Measurements from ENCODE around the gene SH2D3A.

SH2D3A gene

DNA sequence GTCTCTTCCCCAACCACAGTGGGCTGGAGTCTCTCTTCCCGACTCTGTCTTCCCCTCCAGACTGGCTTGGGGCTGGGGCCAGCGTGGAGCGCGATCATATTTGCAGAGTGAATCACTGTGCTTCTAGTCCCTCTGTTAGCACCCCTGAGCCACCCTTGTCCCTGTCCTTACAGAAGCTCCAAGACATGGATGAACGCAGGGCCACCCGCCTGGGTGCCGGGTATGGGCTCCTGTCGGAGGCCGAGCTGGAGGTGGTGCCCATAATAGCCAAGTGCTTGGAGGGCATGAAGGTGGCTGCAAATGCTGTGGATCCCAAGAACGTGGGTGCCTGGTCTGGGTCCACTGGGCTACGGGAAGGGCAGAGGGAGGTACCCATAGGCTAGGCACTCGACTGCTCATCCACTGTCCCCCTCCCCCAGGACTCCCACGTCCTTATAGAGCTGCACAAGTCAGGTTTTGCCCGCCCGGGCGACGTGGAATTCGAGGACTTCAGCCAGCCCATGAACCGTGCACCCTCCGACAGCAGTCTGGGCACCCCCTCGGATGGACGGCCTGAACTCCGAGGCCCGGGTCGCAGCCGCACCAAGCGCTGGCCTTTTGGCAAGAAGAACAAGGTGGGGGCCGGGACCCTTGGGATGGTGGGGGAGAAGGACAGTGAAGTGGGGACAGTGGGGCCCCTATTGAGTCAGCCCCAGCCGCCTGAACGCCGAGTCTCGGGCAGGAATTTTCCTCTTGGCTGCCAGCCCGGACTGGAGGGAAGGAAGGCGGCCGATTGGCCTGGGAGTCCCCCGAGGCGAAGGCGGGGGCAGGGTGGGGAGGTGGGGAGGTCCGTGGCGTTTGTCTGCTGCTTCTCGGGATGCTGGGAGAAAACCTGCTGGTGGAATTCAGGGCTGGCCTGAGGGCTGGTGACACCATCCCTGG, 22.6 kb downstream of the SH2D3A start:
- TF ChIP-seq, protein P1, sequence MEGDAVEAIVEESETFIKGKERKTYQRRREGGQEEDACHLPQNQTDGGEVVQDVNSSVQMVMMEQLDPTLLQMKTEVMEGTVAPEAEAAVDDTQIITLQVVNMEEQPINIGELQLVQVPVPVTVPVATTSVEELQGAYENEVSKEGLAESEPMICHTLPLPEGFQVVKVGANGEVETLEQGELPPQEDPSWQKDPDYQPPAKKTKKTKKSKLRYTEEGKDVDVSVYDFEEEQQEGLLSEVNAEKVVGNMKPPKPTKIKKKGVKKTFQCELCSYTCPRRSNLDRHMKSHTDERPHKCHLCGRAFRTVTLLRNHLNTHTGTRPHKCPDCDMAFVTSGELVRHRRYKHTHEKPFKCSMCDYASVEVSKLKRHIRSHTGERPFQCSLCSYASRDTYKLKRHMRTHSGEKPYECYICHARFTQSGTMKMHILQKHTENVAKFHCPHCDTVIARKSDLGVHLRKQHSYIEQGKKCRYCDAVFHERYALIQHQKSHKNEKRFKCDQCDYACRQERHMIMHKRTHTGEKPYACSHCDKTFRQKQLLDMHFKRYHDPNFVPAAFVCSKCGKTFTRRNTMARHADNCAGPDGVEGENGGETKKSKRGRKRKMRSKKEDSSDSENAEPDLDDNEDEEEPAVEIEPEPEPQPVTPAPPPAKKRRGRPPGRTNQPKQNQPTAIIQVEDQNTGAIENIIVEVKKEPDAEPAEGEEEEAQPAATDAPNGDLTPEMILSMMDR (IDR thresholded peaks at IDR 0.05; ENCODE audit: low read depth, low read length): no peak
- H3K4me3 ChIP-seq (replicated peaks in 1 of 2; ENCODE audit: low read depth in 2 of 2, low read length in 2 of 2): peak overlapping the region; percentile 8 to 21
- peak; percentile 91 to 92 for DNase-seq (ENCODE audit: low read depth in 2 of 2)

DNA sequence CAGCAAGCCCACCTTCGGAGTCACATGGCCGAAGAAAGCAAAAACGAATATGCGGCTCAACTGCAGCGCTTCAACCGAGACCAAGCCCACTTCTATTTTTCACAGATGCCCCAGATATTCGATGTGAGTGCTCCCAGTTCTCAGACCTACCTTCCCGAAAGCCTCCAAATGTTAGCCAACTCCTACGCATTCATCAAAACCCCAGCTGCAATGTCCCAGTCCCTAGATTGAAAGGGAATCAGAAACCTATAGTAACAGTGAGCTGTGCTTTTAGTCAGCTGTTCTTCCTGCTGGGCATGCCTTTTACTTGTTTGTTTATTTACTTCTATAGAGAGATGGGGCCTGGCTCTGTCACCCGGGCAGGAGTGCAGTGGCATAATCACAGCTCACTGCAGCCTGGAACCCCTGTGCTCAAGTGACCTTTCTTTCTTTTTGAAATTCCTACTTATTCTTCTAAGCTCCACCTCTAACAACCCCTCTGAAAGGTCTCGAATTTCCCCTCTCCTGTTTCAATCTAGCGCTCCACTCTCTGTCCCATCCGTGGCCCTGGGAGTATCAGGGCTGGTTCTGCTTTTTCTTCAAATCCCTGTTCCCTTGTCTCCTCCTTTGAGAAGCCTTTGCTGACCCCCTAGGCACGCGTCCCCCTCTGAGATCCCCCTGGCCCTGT, 23.4 kb downstream of the SH2D3A start:
- DNase-seq (ENCODE audit: low read depth in 2 of 2): peak in 1 of 2 donors; percentile 26
- H3K4me3 ChIP-seq (replicated peaks in 1 of 2; ENCODE audit: low read depth in 2 of 2, low read length in 2 of 2): no peak overlapping the region
- TF ChIP-seq, protein P1 (IDR thresholded peaks at IDR 0.05; ENCODE audit: low read depth, low read length): no peak

DNA sequence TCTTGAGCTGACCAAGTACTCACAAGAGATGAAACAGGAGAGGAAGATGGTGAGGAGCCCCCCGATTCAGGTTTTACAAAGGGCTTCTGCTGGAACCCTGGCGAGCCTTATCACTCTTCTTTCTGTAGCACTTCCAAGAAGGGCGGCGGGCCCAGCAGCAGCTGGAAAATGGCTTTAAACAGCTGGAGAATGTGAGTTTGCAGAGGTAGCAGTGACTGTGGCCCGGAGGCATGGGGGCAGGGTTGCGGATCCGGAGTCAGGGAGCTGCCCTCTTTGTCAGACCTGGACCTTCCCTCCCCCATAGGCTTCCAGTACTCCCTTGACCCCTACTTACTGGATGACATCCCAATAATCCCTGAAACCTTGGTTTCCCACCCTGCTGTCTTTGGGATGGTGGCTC, 24.2 kb downstream of the SH2D3A start:
- H3K4me3 ChIP-seq (replicated peaks in 1 of 2; ENCODE audit: low read depth in 2 of 2, low read length in 2 of 2): no peak overlapping the region
- TF ChIP-seq, protein P1 (IDR thresholded peaks at IDR 0.05; ENCODE audit: low read depth, low read length): no peak
- DNase-seq (ENCODE audit: low read depth in 2 of 2): no peak

DNA sequence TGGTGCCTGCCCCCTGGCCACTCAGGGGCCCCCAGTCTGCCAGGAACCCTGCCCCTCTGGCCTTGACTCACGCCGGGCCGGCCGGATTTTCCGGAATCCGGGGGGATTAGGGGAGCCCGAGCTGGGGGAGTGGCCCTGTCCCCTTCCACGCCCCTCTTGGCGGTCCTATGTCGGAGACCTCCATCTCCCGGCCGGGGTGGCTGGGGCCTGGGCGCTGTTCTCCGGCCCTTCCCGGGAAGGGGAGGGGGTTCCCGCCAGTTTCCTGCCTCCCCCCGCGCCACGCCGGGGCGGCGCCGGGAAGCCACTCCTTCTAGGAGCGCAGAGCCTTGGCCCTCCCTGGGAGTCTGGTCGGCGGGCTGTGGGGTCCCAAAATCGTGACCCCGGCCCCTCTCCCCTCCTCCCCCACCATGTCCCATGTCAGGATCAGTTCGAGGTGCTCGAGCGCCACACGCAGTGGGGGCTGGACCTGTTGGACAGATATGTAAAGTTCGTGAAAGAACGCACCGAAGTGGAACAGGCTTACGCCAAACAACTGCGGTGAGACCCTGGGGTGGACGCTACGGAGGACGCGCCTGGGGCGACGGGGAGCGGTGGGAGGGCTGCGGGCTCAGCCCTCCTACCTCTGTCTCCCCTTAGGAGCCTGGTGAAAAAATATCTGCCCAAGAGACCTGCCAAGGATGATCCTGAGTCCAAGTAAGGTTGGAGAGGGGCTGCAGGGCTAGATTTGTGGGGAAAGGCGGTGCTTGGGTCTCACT, 26.5 kb downstream of the SH2D3A start:
- DNase-seq (ENCODE audit: low read depth in 2 of 2): peak; percentile 33 to 65
- TF ChIP-seq, protein P1 (IDR thresholded peaks at IDR 0.05; ENCODE audit: low read depth, low read length): no peak
- peak overlapping the region; percentile 78 to 95 for H3K4me3 ChIP-seq (replicated peaks in 1 of 2; ENCODE audit: low read depth in 2 of 2, low read length in 2 of 2)

DNA sequence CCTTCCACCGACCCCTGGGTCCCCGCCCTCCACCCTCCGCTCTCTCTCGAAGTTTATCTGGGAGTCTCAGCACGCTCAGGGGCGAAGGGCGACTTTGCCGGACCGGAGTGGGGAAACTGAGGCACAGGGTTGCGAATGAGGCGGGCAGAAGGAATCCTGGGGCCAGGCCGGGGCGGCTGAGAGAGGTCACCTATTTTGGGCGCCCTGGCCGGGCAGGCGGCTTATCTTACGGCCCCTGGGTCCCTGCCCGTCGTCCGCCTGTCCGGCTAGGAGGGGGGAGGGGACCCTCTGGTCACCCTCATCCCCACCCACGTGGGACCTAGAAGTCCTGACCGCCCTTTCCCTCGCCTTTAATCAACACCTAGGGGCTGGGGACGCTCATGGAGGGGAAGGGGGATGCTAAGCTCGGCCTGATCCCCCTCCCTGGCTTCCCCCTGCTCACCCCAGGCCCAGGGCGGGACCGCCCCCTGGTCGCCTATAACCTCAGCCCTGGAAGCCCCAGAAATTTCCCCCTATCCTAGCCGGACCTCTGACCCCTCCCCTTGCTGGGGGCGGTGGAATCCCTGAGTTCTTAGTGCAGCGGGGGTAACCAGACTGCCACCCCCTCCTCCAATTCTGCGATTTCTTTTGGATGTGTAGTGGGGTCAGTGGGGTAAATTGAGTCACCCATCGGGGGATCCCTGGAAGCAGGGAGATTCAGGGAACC, 27.2 kb downstream of the SH2D3A start:
- peak overlapping the region; percentile 78 to 95 for H3K4me3 ChIP-seq (replicated peaks in 1 of 2; ENCODE audit: low read depth in 2 of 2, low read length in 2 of 2)
- TF ChIP-seq, protein P1 (IDR thresholded peaks at IDR 0.05; ENCODE audit: low read depth, low read length): no peak
- DNase-seq (ENCODE audit: low read depth in 2 of 2): no peak

DNA sequence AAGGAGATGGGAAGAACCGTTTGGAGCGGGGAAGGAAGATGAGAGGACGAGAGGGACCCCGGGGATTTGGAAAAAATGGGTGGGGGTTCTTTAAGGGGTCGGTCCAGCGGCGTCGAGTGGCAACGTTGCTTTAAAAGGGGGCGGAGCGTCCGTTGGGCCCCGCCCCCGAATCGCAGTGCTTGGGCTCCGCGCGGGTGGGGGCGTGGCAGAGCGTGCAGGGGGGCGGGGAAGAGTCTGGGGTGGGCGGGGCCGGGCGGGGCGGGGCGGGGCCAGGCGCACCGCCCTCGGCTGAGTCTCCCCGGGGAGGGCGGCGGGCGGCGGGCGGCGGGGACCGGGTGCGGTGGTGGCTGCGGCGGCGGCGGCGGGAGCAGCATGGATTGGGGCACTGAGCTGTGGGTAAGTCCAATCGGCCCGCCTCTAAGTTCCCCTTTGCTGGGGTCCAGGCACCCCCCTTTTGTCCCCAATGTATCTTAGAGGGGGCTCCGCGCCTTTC, 27.8 kb downstream of the SH2D3A start, which contains the start of gene TRIP10:
TSS of gene TRIP10 (plus strand) at position 291 of the 493 bp plus-strand sequence. CDS start at position 373, 82 bp downstream.
- TF ChIP-seq, protein P1 (IDR thresholded peaks at IDR 0.05; ENCODE audit: low read depth, low read length): no peak

More for the DNA sequence above, 27.8 kb downstream of the SH2D3A start, which contains the start of gene TRIP10:
- DNase-seq (ENCODE audit: low read depth in 2 of 2): peak; percentile 82 to 89
- H3K4me3 ChIP-seq (replicated peaks in 1 of 2; ENCODE audit: low read depth in 2 of 2, low read length in 2 of 2): peak within 1 kb of the TSS; percentile 78 to 95

All from cardiac fibroblast (primary cell).